GM12875 (cell line): ENCODE results near the gene RNF223.
"Not testable (repeated sequence)": the region's sequence is repeated elsewhere in the genome, so short reads cannot be mapped to it uniquely, and the experiment has no call there.

Experiments used
- H3K4me3 ChIP-seq: one replicate; pipeline ENCODE4 v1.5.1; 2011; ENCODE audit warnings: low read depth, low read length, control low read depth
- TF ChIP-seq, protein P1 (sequence below): IDR thresholded peaks from 2 replicates; pipeline ENCODE4 v1.5.1; 2011; ENCODE audit warnings: low read depth, mild to moderate bottlenecking, control low read depth, inconsistent platforms, low read length, moderate library complexity, borderline replicate concordance; ENCODE audit not compliant: insufficient read depth

Gene RNF223

GRCh38 chr1:1034439-1034781 lies 39.7 kb downstream of the RNF223 start:
- no peak overlapping the region for H3K4me3 ChIP-seq
- TF ChIP-seq, protein P1, sequence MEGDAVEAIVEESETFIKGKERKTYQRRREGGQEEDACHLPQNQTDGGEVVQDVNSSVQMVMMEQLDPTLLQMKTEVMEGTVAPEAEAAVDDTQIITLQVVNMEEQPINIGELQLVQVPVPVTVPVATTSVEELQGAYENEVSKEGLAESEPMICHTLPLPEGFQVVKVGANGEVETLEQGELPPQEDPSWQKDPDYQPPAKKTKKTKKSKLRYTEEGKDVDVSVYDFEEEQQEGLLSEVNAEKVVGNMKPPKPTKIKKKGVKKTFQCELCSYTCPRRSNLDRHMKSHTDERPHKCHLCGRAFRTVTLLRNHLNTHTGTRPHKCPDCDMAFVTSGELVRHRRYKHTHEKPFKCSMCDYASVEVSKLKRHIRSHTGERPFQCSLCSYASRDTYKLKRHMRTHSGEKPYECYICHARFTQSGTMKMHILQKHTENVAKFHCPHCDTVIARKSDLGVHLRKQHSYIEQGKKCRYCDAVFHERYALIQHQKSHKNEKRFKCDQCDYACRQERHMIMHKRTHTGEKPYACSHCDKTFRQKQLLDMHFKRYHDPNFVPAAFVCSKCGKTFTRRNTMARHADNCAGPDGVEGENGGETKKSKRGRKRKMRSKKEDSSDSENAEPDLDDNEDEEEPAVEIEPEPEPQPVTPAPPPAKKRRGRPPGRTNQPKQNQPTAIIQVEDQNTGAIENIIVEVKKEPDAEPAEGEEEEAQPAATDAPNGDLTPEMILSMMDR: no peak

DNA sequence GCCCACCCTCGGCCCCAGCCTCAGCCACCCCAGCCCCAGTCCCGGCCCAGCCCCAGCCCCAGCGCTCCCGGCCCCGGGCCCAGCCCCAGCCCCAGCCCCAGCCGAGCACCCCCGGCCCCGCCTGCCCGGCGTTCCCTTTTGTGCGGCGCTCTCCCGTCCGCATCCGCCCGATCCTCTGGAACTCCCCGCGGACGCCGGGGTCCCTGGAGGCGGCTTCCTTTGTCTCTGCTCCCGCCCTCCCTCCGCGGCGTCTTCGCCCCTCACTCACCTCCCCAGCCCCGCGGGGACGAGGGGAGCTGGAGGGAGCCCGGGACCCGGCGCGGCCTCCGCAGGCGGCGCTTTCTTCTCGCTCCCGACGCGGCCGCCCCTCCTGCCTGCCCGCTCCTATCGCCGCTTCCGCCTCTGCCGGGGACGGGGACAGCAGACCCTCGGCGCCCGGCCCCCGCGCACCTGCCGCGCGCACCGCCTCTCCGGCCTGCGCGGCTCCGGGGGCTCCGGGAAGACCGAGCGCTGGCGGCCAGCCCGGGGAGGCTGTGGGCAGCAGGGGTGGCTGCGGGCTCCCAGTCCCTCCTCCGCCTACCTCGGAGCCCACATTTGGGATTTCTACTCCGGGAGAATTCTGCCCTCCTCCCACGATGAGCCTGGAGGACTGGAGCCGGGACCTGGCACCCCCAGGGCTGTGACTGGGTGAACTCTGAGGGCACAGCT lies 40.2 kb downstream of the RNF223 start:
- peak overlapping the region; percentile 35 for H3K4me3 ChIP-seq
- TF ChIP-seq, protein P1: no peak

DNA sequence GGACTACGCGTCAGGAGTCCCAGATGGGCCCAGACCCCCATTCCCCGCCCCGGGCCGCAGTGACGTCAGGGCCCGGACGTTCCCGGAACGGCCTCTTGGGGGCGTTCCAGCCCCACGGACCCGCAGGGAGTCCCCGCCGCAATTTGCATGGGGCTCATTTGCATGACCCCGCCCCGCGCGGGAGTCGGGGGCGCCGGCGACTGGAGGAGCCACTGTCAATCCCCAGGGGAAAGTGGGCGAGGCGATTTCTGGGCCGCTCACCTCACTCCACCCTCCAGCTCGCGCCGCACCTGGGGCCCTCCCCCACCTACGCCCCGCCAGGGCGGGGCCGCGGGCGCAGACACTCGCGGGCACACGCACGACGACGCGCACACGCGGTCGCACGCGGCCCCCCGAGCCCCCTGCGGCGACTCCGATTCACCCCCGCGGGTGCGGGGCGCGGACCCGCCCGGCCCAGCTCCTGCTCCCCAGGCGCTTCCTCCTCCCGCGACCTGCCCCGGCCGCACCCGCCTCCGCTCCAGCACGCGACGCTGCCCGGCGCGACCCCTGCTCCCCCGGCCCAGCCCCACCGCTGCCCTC lies 41.0 kb downstream of the RNF223 start:
- TF ChIP-seq, protein P1: peak; percentile 88
- H3K4me3 ChIP-seq: peak overlapping the region; percentile 45

- H3K4me3 ChIP-seq: no peak overlapping the region
Measured at GRCh38 chr1:1032424-1032823, 41.7 kb downstream of the RNF223 start.

DNA sequence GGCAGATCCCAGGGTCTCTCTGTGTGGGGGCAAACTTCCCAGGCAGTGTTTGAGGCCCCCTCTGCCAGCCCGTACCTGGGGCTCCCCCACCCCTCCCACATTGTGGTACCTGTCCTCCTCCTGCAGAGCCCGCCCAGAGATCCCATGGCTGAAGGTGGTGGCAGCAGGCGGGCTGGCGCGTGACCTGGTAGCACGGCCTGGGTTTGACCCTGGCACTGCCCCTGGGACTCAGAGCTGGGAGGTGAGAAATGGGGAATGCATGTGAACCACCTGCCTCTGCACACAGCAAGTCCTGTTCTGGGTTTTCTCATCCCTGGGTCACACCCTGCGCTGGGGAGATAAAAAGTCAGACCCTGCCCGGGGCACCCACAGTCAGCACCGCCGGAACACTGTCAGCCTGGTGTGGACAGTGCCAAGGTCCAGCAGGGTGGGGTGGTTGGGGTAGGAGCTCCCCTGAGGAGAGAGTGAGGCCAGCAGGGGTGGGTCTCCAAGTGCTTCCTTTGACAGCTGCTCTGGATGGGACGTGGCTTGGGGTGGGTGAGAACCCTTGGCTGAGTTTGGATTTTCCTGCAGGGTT lies 42.4 kb downstream of the RNF223 start:
- TF ChIP-seq, protein P1: no peak
- no peak overlapping the region for H3K4me3 ChIP-seq

More at GRCh38 chr1:1032424-1032823, 41.7 kb downstream of the RNF223 start:
- TF ChIP-seq, protein P1: no peak

- H3K4me3 ChIP-seq: not testable (repeated sequence)
Measured at GRCh38 chr1:1030867-1031658, 43.0 kb downstream of the RNF223 start.

DNA sequence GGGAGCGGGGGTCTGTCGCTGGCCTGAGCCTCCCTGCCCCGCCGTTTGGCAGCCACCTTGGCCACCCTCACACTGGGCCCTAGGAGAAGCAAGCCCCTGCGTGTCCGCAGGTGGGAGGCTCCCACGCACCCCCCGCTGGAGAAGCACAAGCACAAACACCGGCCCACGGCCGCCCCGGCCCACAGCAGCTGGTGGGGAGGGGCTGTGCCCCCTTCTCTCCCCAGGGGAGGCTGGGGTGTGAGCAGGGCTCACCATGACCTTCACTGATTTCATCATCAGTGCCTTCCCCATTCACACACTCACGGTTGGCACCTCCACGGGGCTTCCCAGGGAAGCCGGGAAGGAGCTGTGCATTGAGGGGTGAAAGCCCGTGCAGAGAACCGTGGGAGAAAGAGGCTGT lies 46.3 kb downstream of the RNF223 start:
- no peak overlapping the region for H3K4me3 ChIP-seq
- TF ChIP-seq, protein P1: no peak
